Measurements from ENCODE around the gene POLR2J2.
"Not testable (repeated sequence)": the region's sequence is repeated elsewhere in the genome, so short reads cannot be mapped to it uniquely, and the experiment has no call there.

POLR2J2 gene

DNA sequence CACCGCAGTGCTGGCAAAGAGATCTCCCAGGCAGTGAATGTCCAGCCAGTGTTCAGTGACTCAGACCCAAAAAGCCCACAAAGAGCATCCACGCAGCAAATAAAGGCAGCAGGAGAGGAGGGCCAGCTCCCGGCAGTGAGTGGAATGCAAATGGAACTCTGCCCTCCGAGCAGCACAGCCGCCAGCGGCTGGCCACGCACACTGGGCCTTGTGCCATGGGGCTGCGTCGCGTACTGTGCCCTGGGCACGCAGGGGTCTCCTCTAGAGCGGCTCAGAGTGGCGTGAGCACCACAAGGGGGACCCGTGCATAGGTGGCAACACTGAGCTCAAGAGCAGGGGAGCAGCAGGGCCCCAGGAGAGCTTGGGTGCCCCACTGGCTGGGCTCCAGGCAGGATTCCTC lies 3.9 kb downstream of the POLR2J2 start:
- not testable (repeated sequence) for DNase-seq

DNA sequence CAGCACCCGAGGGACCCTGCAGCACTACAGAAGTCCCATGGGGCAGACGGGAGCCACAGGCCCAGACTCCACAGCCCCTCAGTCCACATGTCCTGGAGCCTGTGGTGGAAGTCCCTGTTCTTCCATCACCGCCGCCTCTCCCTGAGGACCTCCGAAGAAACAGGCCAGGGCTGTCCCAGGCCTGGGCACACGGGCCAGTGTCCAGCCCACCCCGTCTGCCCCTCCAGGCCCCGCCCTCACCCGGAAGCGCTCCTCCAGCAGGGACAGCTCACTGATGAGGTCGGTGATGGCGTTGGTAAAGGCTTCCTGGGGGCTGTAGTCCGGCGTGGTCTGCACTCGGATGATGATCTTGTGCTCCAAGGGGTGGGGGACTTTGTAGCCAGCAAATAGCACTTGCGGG lies 4.6 kb downstream of the POLR2J2 start:
- not testable (repeated sequence) for DNase-seq

- not testable (repeated sequence) for DNase-seq
Observed at GRCh38 chr7:102664765-102665164, 6.7 kb downstream of the POLR2J2 start.

GRCh38 chr7:102649924-102650323 lies 21.5 kb downstream of the POLR2J2 start, which contains the start of gene SPDYE2B:
TSS of gene SPDYE2B (plus strand) at chr7:102650319. CDS start at chr7:102652349, 2,030 bp downstream.
- not testable (repeated sequence) for DNase-seq

DNA sequence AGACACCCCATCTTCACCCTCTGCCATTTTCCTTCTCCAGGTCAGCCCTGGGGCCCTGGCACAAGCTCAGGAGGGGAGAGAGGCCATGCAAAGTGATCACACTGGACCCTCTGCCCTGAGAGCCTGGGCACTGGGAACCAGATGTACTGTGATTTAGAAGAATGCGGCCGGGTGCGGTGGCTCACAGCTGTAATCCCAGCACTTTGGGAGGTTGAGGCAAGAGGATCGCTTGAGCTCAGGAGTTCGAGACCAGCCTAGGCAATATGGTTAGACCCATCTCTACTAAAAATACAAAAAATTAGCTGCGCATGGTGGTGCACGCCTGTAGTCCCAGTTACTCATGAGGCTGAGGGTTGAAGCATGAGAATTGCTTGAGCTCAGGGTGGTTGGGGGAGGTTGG lies 23.6 kb downstream of the POLR2J2 start:
- DNase-seq: not testable (repeated sequence)

- DNase-seq: not testable (repeated sequence)
Observed at GRCh38 chr7:102643404-102643803, 28.1 kb downstream of the POLR2J2 start.

- not testable (repeated sequence) for DNase-seq
Observed at GRCh38 chr7:102642691-102643090, 28.8 kb downstream of the POLR2J2 start, which contains the start of gene UPK3BL1. TSS of gene UPK3BL1 (minus strand) at chr7:102642791. CDS start at chr7:102642741, 50 bp downstream.

DNA sequence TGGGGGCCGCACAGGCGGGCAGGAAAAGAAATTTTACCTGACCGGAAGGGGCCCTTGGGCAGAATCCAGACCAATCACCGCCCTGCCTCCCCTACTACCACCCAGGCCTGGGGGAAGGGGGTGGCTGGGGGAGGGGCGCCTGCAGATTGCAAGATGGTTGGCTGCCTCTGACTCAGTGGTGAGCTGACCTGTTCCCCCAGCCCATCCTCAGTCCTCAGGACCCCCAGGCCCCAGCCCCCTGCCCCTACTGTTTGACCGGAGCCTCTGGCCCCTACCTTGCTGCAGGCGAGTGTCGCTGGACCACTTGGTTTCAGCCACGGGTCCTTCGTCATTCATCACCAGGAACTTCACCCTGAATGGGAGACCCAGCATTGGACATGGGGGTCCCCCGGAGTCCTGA lies 32.6 kb downstream of the POLR2J2 start:
- DNase-seq: not testable (repeated sequence)

DNA sequence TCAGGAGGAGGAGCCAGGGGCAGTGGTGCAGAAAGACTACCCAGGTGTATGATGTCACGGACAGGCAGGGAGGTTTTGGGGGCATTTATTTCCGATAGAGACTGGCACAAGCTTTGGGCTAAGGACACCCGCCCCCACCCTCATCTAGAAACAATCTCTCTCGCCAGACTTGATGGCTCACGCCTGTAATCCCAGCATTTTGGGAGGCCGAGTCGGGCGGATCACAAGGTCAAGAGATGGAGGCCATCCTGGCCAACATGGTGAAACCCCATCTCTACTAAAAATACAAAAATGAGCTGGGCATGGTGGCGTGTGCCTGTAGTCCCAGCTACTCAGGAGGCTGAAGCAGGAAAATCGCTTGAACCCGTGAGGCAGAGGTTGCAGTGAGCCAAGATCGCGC lies 34.5 kb downstream of the POLR2J2 start:
- DNase-seq: not testable (repeated sequence)

DNA sequence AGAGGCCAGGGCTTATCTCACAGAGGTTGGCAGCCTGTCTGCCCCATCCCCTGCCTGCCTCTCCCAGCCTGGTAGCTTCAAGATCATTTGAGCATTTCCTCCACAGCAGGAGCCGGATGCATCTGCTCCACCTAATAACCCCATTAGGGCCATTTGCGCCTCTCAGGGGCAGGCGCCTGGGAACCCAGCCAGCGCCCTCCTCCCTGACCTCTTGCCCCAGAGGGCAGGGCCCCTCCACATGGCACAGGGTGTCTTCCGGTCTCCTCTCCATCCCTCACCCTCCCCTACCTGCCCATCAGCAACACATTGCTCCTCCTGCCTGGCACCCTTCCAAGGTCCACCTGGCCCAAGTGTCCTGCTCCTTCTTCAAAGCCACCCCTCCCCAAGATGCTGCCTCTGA lies 36.1 kb downstream of the POLR2J2 start:
- not testable (repeated sequence) for DNase-seq

- DNase-seq: not testable (repeated sequence)
Observed at GRCh38 chr7:102634299-102634698, 37.2 kb downstream of the POLR2J2 start.

- not testable (repeated sequence) for DNase-seq
Observed at GRCh38 chr7:102630622-102631021, 40.8 kb downstream of the POLR2J2 start.

DNA sequence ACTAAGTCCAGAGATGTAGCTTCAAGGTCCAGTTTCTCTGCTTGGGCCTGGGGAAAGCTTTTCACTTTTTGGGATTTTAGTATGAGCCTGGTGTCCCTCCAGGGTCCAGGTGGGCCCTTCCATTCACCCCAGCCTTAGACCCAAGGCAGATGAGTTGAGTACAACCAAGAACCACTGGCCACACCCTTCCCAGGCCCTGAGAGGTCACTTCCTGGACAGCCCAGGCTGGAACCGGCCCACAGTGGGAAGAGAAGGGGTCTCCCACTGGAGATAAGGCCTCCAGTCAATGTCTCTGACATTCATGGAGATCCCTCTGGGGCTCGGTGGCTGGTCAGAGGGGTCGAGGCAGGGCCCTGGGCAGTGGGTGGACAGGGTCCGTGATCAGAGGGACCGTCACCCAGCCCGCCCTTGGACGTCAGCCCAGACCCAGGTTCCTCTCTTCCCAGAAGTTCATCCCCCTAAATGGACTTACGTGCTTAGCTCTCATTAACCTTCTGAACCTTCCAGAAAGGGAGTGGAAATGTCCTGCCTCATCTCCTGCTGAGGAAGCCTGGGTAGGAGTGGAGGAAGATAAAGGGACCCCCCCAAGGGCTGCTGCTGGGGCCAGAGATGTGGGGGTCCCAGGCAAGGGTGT lies 44.1 kb downstream of the POLR2J2 start:
- not testable (repeated sequence) for DNase-seq

DNA sequence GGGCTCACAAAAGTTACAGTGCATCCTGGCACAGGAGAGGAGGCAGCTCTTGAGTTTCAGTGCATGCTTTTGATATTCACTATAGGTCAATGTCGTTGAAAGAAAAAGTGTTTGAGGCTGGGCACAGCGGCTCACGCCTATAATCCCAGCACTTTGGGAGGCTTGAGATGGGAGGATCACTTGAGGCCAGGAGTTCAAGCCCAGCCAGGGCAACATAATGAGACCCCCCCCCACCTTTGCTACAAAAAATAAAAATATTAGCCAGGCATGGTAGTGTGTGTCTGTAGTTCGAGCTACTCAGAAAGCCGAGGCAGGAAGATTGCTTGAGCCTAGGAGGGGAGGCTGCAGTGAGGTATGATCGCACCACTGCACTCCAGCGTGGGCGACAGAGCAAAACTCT lies 53.3 kb downstream of the POLR2J2 start:
- not testable (repeated sequence) for DNase-seq

GRCh38 chr7:102616507-102617125 lies 54.8 kb downstream of the POLR2J2 start, which contains the start of gene RASA4:
TSS of gene RASA4 (minus strand) at chr7:102616756. CDS start at chr7:102616689, 67 bp downstream.
- DNase-seq: not testable (repeated sequence)
